PFSK-1 (cell line): ENCODE results near the gene FAM174C.

Experiments
- FOXP2 ChIP-seq: optimal IDR thresholded peaks from 2 replicates; pipeline ENCODE3; 2011; ENCODE audit warnings: borderline replicate concordance, control low read depth, inconsistent platforms; ENCODE audit not compliant: insufficient read depth; ENCODE audit errors: extremely low read length, extremely low read depth
- POLR2AphosphoS5 ChIP-seq: IDR thresholded peaks from 2 replicates; pipeline ENCODE4 v1.6.1; 2012; ENCODE audit warnings: low read depth, mild to moderate bottlenecking, control low read depth, low read length, moderate library complexity
- SIN3A ChIP-seq: IDR thresholded peaks from 2 replicates; pipeline ENCODE4 v1.6.1; 2012; ENCODE audit warnings: mild to moderate bottlenecking, low read length, moderate library complexity, borderline replicate concordance; ENCODE audit not compliant: insufficient read depth
- TAF1 ChIP-seq: IDR thresholded peaks from 2 replicates; pipeline ENCODE4 v1.6.1; 2012; ENCODE audit warnings: low read length, control low read depth, borderline replicate concordance; ENCODE audit not compliant: insufficient read depth
- TF ChIP-seq, protein P1 (sequence below), 2 experiments: IDR thresholded peaks; 2 replicates each; pipeline versions ENCODE4 v1.6.1 to v1.8.0; 2011 to 2012; ENCODE audit warnings: low read depth in 2 of 2, low read length in 2 of 2, control low read depth in 1 of 2, inconsistent platforms in 1 of 2, mild to moderate bottlenecking in 1 of 2, moderate library complexity in 1 of 2; ENCODE audit not compliant: insufficient read depth in 1 of 2

The FAM174C gene

GRCh38 chr19:1274852-1275259 lies 474 bp upstream of the FAM174C start:
- TF ChIP-seq POLR2AphosphoS5 (no peak), FOXP2 (no peak), TAF1 (no peak), SIN3A (no peak)
- TF ChIP-seq, protein P1, sequence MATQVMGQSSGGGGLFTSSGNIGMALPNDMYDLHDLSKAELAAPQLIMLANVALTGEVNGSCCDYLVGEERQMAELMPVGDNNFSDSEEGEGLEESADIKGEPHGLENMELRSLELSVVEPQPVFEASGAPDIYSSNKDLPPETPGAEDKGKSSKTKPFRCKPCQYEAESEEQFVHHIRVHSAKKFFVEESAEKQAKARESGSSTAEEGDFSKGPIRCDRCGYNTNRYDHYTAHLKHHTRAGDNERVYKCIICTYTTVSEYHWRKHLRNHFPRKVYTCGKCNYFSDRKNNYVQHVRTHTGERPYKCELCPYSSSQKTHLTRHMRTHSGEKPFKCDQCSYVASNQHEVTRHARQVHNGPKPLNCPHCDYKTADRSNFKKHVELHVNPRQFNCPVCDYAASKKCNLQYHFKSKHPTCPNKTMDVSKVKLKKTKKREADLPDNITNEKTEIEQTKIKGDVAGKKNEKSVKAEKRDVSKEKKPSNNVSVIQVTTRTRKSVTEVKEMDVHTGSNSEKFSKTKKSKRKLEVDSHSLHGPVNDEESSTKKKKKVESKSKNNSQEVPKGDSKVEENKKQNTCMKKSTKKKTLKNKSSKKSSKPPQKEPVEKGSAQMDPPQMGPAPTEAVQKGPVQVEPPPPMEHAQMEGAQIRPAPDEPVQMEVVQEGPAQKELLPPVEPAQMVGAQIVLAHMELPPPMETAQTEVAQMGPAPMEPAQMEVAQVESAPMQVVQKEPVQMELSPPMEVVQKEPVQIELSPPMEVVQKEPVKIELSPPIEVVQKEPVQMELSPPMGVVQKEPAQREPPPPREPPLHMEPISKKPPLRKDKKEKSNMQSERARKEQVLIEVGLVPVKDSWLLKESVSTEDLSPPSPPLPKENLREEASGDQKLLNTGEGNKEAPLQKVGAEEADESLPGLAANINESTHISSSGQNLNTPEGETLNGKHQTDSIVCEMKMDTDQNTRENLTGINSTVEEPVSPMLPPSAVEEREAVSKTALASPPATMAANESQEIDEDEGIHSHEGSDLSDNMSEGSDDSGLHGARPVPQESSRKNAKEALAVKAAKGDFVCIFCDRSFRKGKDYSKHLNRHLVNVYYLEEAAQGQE (IDR thresholded peaks at IDR 0.05; ENCODE audit: insufficient read depth in 1 of 2, low read depth in 2 of 2, low read length in 2 of 2): no peak

- TF ChIP-seq SIN3A (peak; percentile 6; the same call in 1 of the 2 replicates), TAF1 (no peak)
Observed at GRCh38 chr19:1275976-1276627, 772 bp downstream of the FAM174C start.

DNA sequence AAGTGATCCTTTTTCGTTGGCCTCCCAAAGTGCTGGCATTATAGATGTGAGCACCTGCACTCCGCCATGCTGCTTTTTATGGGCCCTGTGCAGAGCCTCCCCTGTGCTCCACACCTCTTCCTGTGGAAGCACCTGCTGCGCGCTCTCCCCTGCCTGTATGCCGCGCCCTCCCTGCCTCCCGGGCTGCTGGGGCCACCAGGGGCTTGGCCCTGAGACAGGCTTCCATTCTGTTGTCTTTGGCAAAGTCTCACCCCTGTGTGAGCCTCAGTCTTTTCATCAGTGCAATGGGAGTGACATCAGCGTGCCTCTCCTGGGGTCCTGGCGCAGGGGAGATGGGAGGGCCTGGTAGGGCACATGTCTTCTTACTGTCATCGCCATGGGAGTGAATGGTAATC lies 1.3 kb downstream of the FAM174C start:
- TF ChIP-seq FOXP2 (no peak), POLR2AphosphoS5 (no peak), TAF1 (no peak), SIN3A (no peak)
- TF ChIP-seq, protein P1 (IDR thresholded peaks at IDR 0.05; ENCODE audit: insufficient read depth in 1 of 2, low read depth in 2 of 2, low read length in 2 of 2): no peak

DNA sequence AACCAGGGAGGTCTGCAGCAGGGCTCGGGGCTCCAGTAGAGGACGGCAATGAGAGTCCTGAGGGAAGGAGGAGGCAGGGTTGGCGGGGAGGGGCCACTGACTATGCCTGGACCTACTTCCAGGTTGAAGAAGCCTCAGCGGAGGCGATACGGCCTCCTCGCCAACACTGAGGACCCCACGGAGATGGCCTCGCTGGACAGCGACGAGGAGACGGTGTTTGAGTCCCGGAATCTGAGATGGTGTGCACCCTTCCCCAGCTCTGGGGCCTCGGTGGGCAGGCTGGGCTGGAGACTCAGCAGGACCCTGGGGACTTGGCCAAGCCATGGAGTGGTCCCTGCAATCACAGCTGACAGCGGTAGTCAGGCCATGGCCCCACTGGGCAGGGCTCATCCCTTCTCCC lies 1.7 kb downstream of the FAM174C start:
- TF ChIP-seq TAF1: no peak
- no peak for TF ChIP-seq FOXP2
- TF ChIP-seq SIN3A: no peak
- TF ChIP-seq POLR2AphosphoS5: no peak
- TF ChIP-seq, protein P1 (IDR thresholded peaks at IDR 0.05; ENCODE audit: insufficient read depth in 1 of 2, low read depth in 2 of 2, low read length in 2 of 2): no peak

GRCh38 chr19:1278074-1278473 lies 2.7 kb downstream of the FAM174C start:
- TF ChIP-seq TAF1: no peak
- no peak for TF ChIP-seq POLR2AphosphoS5
- TF ChIP-seq SIN3A: no peak
- TF ChIP-seq FOXP2: no peak
- TF ChIP-seq, protein P1 (IDR thresholded peaks at IDR 0.05; ENCODE audit: insufficient read depth in 1 of 2, low read depth in 2 of 2, low read length in 2 of 2): no peak
